ENCODE results near the gene DOK4. TPM values are rescaled to one million over a fixed set of nuclear protein-coding genes. Genes with fewer than 3 reads are reported as not detected.

Gene DOK4
- total and polyA plus RNA-seq, 2 experiments from 2014 or later = 11.4 to 29.1 TPM

GRCh38 chr16:57512296-57513001, 26.2 kb upstream of the DOK4 start:
- no peak for DNase-seq (ENCODE audit: low spot score)
- TF ChIP-seq POLR2AphosphoS5 (IDR thresholded peaks at IDR 0.05; ENCODE audit: low read depth) = no peak
- no peak for TF ChIP-seq ZNF462 (CRISPR knock-in tag; IDR thresholded peaks at IDR 0.05)
- TF ChIP-seq NANOG (IDR thresholded peaks at IDR 0.05; ENCODE audit: borderline replicate concordance) = no peak
- no peak for TF ChIP-seq CTCF (conservative IDR thresholded peaks at IDR 0.05; ENCODE audit: low read depth in 2 of 2)
- no peak for TF ChIP-seq CREB1 (CRISPR knock-in tag; IDR thresholded peaks at IDR 0.05; ENCODE audit: low read depth)
- TF ChIP-seq ZNF331 (CRISPR knock-in tag; IDR thresholded peaks at IDR 0.05; ENCODE audit: low read depth) = no peak
- no peak for TF ChIP-seq STAT1 (IDR thresholded peaks at IDR 0.05; ENCODE audit: unreplicated experiment)
- no peak for TF ChIP-seq EZH2 (IDR thresholded peaks at IDR 0.05; ENCODE audit: low read depth, unreplicated experiment)
- no peak for TF ChIP-seq JUNB (IDR thresholded peaks at IDR 0.05; ENCODE audit: unreplicated experiment)
- TF ChIP-seq ETS1 (IDR thresholded peaks at IDR 0.05) = no peak
- no peak for TF ChIP-seq REST (IDR thresholded peaks at IDR 0.05; ENCODE audit: unreplicated experiment)
- no peak for TF ChIP-seq EZH2phosphoT487 (IDR thresholded peaks at IDR 0.05; ENCODE audit: unreplicated experiment)
- TF ChIP-seq ZNF114 (CRISPR knock-in tag; IDR thresholded peaks at IDR 0.05) = no peak
- no peak for ATAC-seq

More at GRCh38 chr16:57512296-57513001, 26.2 kb upstream of the DOK4 start:
- H2AFZ ChIP-seq = no peak overlapping the region
- H3K4me1 ChIP-seq (ENCODE audit: insufficient read depth) = no peaks in the 10 kb centered on the region
- no peaks in the 10 kb centered on the region for H3K79me2 ChIP-seq (replicated peaks; ENCODE audit: insufficient read depth)
- H3K9me3 Mint-ChIP-seq = no peaks in the 10 kb centered on the region
- H3K27me3 Mint-ChIP-seq (ENCODE audit: insufficient read depth, low read depth, poor library complexity) = peaks cover 13% of the 10 kb centered on the region
- H3K27ac ChIP-seq (ENCODE audit: low read depth) = no peak overlapping the region
- no peaks in the 10 kb centered on the region for H3K9me2 ChIP-seq (ENCODE audit: insufficient read depth)
- H3F3A ChIP-seq (replicated peaks; ENCODE audit: low read depth) = no peaks in the 10 kb centered on the region
- H3K4me3 Mint-ChIP-seq = no peak overlapping the region
- H3K36me3 Mint-ChIP-seq (ENCODE audit: low read depth) = peaks cover 2% of the 10 kb centered on the region; the same call in 1 of the 3 replicates
- H3K27me3 ChIP-seq (ENCODE audit: insufficient read depth) = no peaks in the 10 kb centered on the region
- no peak overlapping the region for H3K4me2 ChIP-seq
- no peak overlapping the region for H3K27ac Mint-ChIP-seq
- no peaks in the 10 kb centered on the region for H3K36me3 ChIP-seq (ENCODE audit: insufficient read depth)
- no peak overlapping the region for H3K4me3 ChIP-seq
- H4K20me1 ChIP-seq (replicated peaks; ENCODE audit: insufficient read depth) = no peaks in the 10 kb centered on the region
- H3K4me1 Mint-ChIP-seq = peaks cover 10% of the 10 kb centered on the region; the same call in 1 of the 3 replicates
